ENCODE results near the gene ANXA2. TPM values are rescaled to one million over a fixed set of nuclear protein-coding genes. Genes with fewer than 3 reads are reported as not detected.
"Not testable (repeated sequence)": the region's sequence is repeated elsewhere in the genome, so short reads cannot be mapped to it uniquely, and the experiment has no call there.

ANXA2 gene
- total and polyA plus RNA-seq, 2 experiments from 2014 or later, result 202 to 225 TPM

DNA sequence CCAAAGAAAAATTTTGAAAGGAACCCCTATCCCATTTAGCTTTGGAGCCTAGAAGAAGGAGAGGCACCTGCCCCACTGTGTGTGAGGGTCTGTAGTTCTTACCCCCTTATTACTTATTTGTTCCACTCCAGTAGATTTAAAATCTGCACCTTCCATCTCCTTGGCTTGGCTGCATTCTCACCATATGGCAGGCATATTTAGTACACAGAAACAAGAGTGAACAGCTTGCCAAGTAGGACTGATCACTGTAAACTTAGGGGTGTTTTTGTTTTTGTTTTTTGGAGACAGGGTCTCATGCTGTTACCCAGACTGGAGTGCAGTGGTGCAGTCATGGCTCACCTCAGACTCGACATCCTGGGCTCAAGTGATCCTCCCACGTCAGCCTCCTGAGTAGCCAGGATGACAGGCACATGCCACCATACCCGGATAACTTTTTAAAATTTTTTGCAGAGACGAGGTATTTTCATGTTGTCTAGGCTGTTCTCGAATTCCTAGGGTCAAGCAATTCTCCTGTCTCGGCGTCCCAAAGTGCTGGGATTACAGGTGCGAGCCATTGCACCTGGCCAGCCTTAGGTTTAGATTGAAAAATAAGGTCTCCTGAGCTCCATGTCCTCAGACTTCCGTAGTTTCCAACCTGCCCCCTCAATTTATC, 14.1 kb upstream of the ANXA2 start:
- Histone ChIP-seq H2AFZ (no peak overlapping the region), H3K27me3 (ENCODE audit: insufficient read depth) (no peaks in the 10 kb centered on the region), H3K9me2 (ENCODE audit: insufficient read depth) (no peaks in the 10 kb centered on the region), H4K20me1 (replicated peaks; ENCODE audit: insufficient read depth) (no peaks in the 10 kb centered on the region), H3K4me2 (no peak overlapping the region), H3K27ac (ENCODE audit: low read depth) (peak overlapping the region; percentile 50; the same call in 1 of the 2 replicates), H3F3A (replicated peaks; ENCODE audit: low read depth) (0 out of 2 replicates have a peak, but pooled peaks cover 3% of the 10 kb centered on the region), H3K36me3 (ENCODE audit: insufficient read depth) (no peaks in the 10 kb centered on the region), H3K4me3 (no peak overlapping the region), H3K79me2 (replicated peaks; ENCODE audit: insufficient read depth) (no peaks in the 10 kb centered on the region), H3K4me1 (ENCODE audit: insufficient read depth) (no peaks in the 10 kb centered on the region)
- ATAC-seq, result no peak
- Mint-ChIP-seq H3K4me1 (peaks cover 5% of the 10 kb centered on the region; the same call in 2 of the 3 replicates), H3K36me3 (ENCODE audit: low read depth) (no peaks in the 10 kb centered on the region), H3K27me3 (ENCODE audit: insufficient read depth, low read depth, poor library complexity) (no peaks in the 10 kb centered on the region), H3K27ac (no peak overlapping the region), H3K4me3 (no peak overlapping the region), H3K9me3 (no peaks in the 10 kb centered on the region)
- TF ChIP-seq, protein P1, sequence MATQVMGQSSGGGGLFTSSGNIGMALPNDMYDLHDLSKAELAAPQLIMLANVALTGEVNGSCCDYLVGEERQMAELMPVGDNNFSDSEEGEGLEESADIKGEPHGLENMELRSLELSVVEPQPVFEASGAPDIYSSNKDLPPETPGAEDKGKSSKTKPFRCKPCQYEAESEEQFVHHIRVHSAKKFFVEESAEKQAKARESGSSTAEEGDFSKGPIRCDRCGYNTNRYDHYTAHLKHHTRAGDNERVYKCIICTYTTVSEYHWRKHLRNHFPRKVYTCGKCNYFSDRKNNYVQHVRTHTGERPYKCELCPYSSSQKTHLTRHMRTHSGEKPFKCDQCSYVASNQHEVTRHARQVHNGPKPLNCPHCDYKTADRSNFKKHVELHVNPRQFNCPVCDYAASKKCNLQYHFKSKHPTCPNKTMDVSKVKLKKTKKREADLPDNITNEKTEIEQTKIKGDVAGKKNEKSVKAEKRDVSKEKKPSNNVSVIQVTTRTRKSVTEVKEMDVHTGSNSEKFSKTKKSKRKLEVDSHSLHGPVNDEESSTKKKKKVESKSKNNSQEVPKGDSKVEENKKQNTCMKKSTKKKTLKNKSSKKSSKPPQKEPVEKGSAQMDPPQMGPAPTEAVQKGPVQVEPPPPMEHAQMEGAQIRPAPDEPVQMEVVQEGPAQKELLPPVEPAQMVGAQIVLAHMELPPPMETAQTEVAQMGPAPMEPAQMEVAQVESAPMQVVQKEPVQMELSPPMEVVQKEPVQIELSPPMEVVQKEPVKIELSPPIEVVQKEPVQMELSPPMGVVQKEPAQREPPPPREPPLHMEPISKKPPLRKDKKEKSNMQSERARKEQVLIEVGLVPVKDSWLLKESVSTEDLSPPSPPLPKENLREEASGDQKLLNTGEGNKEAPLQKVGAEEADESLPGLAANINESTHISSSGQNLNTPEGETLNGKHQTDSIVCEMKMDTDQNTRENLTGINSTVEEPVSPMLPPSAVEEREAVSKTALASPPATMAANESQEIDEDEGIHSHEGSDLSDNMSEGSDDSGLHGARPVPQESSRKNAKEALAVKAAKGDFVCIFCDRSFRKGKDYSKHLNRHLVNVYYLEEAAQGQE (IDR thresholded peaks at IDR 0.05; ENCODE audit: unreplicated experiment), result no peak
- no peak for TF ChIP-seq NANOG (IDR thresholded peaks at IDR 0.05; ENCODE audit: borderline replicate concordance)
- TF ChIP-seq, protein P2, sequence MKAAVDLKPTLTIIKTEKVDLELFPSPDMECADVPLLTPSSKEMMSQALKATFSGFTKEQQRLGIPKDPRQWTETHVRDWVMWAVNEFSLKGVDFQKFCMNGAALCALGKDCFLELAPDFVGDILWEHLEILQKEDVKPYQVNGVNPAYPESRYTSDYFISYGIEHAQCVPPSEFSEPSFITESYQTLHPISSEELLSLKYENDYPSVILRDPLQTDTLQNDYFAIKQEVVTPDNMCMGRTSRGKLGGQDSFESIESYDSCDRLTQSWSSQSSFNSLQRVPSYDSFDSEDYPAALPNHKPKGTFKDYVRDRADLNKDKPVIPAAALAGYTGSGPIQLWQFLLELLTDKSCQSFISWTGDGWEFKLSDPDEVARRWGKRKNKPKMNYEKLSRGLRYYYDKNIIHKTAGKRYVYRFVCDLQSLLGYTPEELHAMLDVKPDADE (IDR thresholded peaks at IDR 0.05), result no peak
- TF ChIP-seq EZH2phosphoT487 (IDR thresholded peaks at IDR 0.05; ENCODE audit: unreplicated experiment), result no peak
- TF ChIP-seq STAT1 (IDR thresholded peaks at IDR 0.05; ENCODE audit: unreplicated experiment), result no peak
- TF ChIP-seq EZH2 (IDR thresholded peaks at IDR 0.05; ENCODE audit: low read depth, unreplicated experiment), result no peak
- no peak for TF ChIP-seq CREB1 (CRISPR knock-in tag; IDR thresholded peaks at IDR 0.05; ENCODE audit: low read depth)
- TF ChIP-seq ZNF331 (CRISPR knock-in tag; IDR thresholded peaks at IDR 0.05; ENCODE audit: low read depth), result no peak
- no peak for TF ChIP-seq JUNB (IDR thresholded peaks at IDR 0.05; ENCODE audit: unreplicated experiment)
- TF ChIP-seq POLR2AphosphoS5 (IDR thresholded peaks at IDR 0.05; ENCODE audit: low read depth), result no peak
- no peak for DNase-seq (ENCODE audit: low spot score)

DNA sequence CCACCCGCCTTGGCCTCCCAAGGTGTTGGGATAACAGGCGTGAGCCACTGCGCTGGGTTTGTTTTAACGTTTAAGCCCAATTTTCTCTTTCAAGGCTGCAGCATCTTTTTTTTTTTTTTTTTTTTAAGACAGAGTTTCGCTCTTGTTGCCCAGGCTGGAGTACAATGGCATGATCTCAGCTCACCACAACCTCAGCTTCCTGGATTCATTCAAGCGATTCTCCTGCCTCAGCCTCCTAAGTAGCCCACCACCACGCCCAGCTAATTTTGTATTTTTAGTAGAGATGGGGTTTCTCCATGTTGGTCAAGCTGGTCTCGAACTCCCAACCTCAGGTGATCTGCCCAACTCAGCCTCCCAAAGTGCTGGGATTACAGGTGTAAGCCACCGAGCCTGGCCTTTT, 12.6 kb upstream of the ANXA2 start:
- H4K20me1 ChIP-seq (replicated peaks; ENCODE audit: insufficient read depth); H2AFZ ChIP-seq; H3K27me3 Mint-ChIP-seq (ENCODE audit: insufficient read depth, low read depth, poor library complexity); H3K36me3 ChIP-seq (ENCODE audit: insufficient read depth); H3K4me3 Mint-ChIP-seq; H3K27me3 ChIP-seq (ENCODE audit: insufficient read depth); DNase-seq (ENCODE audit: low spot score); H3K4me1 Mint-ChIP-seq; H3F3A ChIP-seq (replicated peaks; ENCODE audit: low read depth); H3K27ac Mint-ChIP-seq; H3K4me1 ChIP-seq (ENCODE audit: insufficient read depth); H3K4me2 ChIP-seq; H3K79me2 ChIP-seq (replicated peaks; ENCODE audit: insufficient read depth); H3K36me3 Mint-ChIP-seq (ENCODE audit: low read depth); H3K27ac ChIP-seq (ENCODE audit: low read depth); H3K9me3 Mint-ChIP-seq; H3K4me3 ChIP-seq; ATAC-seq; H3K9me2 ChIP-seq (ENCODE audit: insufficient read depth): not testable (repeated sequence)

Data from GM23338 (cell line).